Measurements from ENCODE around the gene TBCE. TPM values are rescaled to one million over a fixed set of nuclear protein-coding genes. Genes with fewer than 3 reads are reported as not detected.

The TBCE gene
- total and polyA plus RNA-seq, 9 of the 15 experiments (the other 6 are each of a cell fraction or from before 2014, with no cell fraction given): 52.6 to 92.1 (median 82.1) TPM

DNA sequence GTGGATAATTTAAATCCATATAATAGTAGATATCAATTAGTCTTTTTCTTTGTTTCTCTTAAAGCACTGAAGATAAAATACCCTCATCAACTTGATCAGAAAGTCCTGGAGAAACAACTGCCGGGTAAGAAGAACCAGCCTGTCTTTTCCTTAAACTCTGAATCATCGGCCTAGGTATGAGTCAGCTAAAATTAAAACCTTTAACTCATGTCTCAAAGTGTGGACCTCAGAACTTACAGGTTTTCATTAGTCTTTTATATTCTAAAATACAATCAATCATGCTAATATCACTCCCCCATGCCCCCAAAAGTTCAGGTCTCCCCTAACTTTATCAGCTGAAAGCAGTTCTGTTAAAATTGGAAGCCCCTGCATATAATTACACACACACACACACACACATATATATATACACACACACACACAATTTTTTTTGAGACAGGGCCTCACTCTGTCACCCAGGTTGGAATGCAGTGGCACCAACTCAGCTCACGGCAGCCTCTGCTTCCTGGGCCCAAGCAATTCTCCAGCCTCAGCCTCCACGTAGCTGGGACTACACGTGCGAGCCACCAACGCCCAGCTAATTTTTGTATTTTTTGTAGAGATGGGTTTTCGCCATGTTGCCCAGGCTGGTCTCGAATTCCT, 75.7 kb downstream of the TBCE start (continued):
- TF ChIP-seq FOSL1 (tag; conservative IDR thresholded peaks at IDR 0.05) (peak; percentile 91), RBM17 (IDR thresholded peaks at IDR 0.05; ENCODE audit: borderline replicate concordance, low read depth, low read length) (no peak), ZNF551 (CRISPR knock-in tag; IDR thresholded peaks at IDR 0.05) (no peak), SETDB1 (IDR thresholded peaks at IDR 0.05; ENCODE audit: low read length) (no peak), HLTF (IDR thresholded peaks at IDR 0.05) (0 out of 2 replicates have a peak, but pooled peaks have one; percentile 14), CC2D1A (IDR thresholded peaks at IDR 0.05) (no peak), NCOR1 (IDR thresholded peaks at IDR 0.05) (0 out of 2 replicates have a peak, but pooled peaks have one; percentile 7), ZNF764 (CRISPR knock-in tag; IDR thresholded peaks at IDR 0.05; ENCODE audit: low read depth) (no peak), ETV1 (tag; conservative IDR thresholded peaks at IDR 0.05; ENCODE audit: low read depth) (no peak), ARID2 (IDR thresholded peaks at IDR 0.05) (no peak; the same call in 1 of the 2 replicates), SMARCE1 (IDR thresholded peaks at IDR 0.05) (peak; percentile 73; the same call in 1 of the 2 replicates), ZNF316 (IDR thresholded peaks at IDR 0.05) (peak; percentile 99), KLF13 (tag; IDR thresholded peaks at IDR 0.05; ENCODE audit: borderline replicate concordance, low read depth) (no peak), PHB2 (IDR thresholded peaks at IDR 0.05; ENCODE audit: low read depth) (no peak), ZNF274 (IDR thresholded peaks at IDR 0.05; ENCODE audit: borderline replicate concordance, low read depth, low read length) (no peak), ZNF707 (CRISPR knock-in tag; conservative IDR thresholded peaks at IDR 0.05) (no peak), ASH1L (IDR thresholded peaks at IDR 0.05; ENCODE audit: borderline replicate concordance, low read depth, partially characterized antibody) (no peak), RBM14 (IDR thresholded peaks at IDR 0.05; ENCODE audit: borderline replicate concordance, insufficient read depth, low read depth, low read length) (no peak), RCOR1 (IDR thresholded peaks at IDR 0.05; ENCODE audit: borderline replicate concordance in 1 of 2, low read depth in 2 of 2, low read length in 2 of 2) (no peak), DPF2 (IDR thresholded peaks at IDR 0.05) (peak; percentile 88)
- TF ChIP-seq, protein P1, sequence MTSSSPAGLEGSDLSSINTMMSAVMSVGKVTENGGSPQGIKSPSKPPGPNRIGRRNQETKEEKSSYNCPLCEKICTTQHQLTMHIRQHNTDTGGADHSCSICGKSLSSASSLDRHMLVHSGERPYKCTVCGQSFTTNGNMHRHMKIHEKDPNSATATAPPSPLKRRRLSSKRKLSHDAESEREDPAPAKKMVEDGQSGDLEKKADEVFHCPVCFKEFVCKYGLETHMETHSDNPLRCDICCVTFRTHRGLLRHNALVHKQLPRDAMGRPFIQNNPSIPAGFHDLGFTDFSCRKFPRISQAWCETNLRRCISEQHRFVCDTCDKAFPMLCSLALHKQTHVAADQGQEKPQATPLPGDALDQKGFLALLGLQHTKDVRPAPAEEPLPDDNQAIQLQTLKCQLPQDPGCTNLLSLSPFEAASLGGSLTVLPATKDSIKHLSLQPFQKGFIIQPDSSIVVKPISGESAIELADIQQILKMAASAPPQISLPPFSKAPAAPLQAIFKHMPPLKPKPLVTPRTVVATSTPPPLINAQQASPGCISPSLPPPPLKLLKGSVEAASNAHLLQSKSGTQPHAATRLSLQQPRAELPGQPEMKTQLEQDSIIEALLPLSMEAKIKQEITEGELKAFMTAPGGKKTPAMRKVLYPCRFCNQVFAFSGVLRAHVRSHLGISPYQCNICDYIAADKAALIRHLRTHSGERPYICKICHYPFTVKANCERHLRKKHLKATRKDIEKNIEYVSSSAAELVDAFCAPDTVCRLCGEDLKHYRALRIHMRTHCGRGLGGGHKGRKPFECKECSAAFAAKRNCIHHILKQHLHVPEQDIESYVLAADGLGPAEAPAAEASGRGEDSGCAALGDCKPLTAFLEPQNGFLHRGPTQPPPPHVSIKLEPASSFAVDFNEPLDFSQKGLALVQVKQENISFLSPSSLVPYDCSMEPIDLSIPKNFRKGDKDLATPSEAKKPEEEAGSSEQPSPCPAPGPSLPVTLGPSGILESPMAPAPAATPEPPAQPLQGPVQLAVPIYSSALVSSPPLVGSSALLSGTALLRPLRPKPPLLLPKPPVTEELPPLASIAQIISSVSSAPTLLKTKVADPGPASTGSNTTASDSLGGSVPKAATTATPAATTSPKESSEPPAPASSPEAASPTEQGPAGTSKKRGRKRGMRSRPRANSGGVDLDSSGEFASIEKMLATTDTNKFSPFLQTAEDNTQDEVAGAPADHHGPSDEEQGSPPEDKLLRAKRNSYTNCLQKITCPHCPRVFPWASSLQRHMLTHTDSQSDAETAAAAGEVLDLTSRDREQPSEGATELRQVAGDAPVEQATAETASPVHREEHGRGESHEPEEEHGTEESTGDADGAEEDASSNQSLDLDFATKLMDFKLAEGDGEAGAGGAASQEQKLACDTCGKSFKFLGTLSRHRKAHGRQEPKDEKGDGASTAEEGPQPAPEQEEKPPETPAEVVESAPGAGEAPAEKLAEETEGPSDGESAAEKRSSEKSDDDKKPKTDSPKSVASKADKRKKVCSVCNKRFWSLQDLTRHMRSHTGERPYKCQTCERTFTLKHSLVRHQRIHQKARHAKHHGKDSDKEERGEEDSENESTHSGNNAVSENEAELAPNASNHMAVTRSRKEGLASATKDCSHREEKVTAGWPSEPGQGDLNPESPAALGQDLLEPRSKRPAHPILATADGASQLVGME (CRISPR knock-in tag; IDR thresholded peaks at IDR 0.05): no peak
- TF ChIP-seq, protein P2, sequence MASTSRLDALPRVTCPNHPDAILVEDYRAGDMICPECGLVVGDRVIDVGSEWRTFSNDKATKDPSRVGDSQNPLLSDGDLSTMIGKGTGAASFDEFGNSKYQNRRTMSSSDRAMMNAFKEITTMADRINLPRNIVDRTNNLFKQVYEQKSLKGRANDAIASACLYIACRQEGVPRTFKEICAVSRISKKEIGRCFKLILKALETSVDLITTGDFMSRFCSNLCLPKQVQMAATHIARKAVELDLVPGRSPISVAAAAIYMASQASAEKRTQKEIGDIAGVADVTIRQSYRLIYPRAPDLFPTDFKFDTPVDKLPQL (IDR thresholded peaks at IDR 0.05; ENCODE audit: extremely low read depth, insufficient read length): no peak
- TF ChIP-seq, protein P3, sequence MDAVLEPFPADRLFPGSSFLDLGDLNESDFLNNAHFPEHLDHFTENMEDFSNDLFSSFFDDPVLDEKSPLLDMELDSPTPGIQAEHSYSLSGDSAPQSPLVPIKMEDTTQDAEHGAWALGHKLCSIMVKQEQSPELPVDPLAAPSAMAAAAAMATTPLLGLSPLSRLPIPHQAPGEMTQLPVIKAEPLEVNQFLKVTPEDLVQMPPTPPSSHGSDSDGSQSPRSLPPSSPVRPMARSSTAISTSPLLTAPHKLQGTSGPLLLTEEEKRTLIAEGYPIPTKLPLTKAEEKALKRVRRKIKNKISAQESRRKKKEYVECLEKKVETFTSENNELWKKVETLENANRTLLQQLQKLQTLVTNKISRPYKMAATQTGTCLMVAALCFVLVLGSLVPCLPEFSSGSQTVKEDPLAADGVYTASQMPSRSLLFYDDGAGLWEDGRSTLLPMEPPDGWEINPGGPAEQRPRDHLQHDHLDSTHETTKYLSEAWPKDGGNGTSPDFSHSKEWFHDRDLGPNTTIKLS (IDR thresholded peaks at IDR 0.05; ENCODE audit: borderline replicate concordance, low read depth): no peak
